B cell (primary cell): ENCODE results near the gene CACNA1D. TPM values are rescaled to one million over a fixed set of nuclear protein-coding genes. Genes with fewer than 3 reads are reported as not detected.

ENCODE experiments used
- ATAC-seq: fragments of 200-7000 bp; cut with Tn5 transposase; one replicate; pipeline ENCODE4 v1.10.0; 2021; ENCODE audit warnings: low read depth, mild to moderate bottlenecking, moderate number of reproducible peaks, moderate library complexity
- CTCF ChIA-PET: fragments of 350-600 bp; sonication (Branson Sonifier 250); formaldehyde crosslinking; loops from one replicate; lab custom pipeline; 2021; ENCODE audit warnings: antibody characterized with exemption, inconsistent platforms; lab: Charles Lee
- POLR2A ChIA-PET: fragments of 350-600 bp; sonication (Branson Sonifier 250); formaldehyde crosslinking; loops from one replicate; lab custom pipeline; 2021; ENCODE audit warnings: antibody characterized with exemption; lab: Charles Lee
- DNase-seq: peaks from one replicate; pipeline ENCODE4 v3.0.0; 2013
- H2AFZ ChIP-seq: 2 replicates; pipeline ENCODE4 v1.6.1; 2012; ENCODE audit warnings: mild to moderate bottlenecking, low read depth, low read length; ENCODE audit not compliant: insufficient read depth, poor library complexity, severe bottlenecking
- H3K27ac ChIP-seq, 2 donors: 1 replicate in 1 of 2; 2 replicates in 1 of 2; pipeline ENCODE4 v1.5.1; 2012 to 2013; ENCODE audit warnings: low read length in 2 of 2, mild to moderate bottlenecking in 2 of 2, moderate library complexity in 1 of 2
- H3K27me3 ChIP-seq, 4 experiments: fragments of 200-600 bp in 1 of 4; sonication (generic) in 1 of 4; replicated peaks in 1 of 4; 1 replicate in 2 of 4; 2 replicates in 2 of 4; pipeline versions ENCODE4 v1.6.1 to v1.7.0; 2013 to 2016; ENCODE audit warnings: low read length in 3 of 4, mild to moderate bottlenecking in 2 of 4, mixed read lengths in 1 of 4, moderate library complexity in 1 of 4; ENCODE audit not compliant: insufficient read depth in 4 of 4, control insufficient read depth in 3 of 4; ENCODE audit errors: control extremely low read depth in 1 of 4
- H3K36me3 ChIP-seq, 2 experiments: replicated peaks in 1 of 2; 1 replicate in 1 of 2; 2 replicates in 1 of 2; pipeline versions ENCODE4 v1.6.1 to v1.7.1; 2013; ENCODE audit warnings: low read length in 1 of 2; ENCODE audit not compliant: insufficient read depth in 2 of 2, control insufficient read depth in 1 of 2; ENCODE audit errors: control extremely low read depth in 1 of 2, extremely low read depth in 1 of 2
- H3K4me1 ChIP-seq, 2 donors: fragments of 200-600 bp in 1 of 2; sonication (generic) in 1 of 2; 1 replicate in 1 of 2; 2 replicates in 1 of 2; pipeline versions ENCODE4 v1.5.1 to v1.6.1; 2013 to 2017; ENCODE audit warnings: low read length in 2 of 2; ENCODE audit not compliant: control insufficient read depth in 2 of 2, insufficient read depth in 2 of 2
- H3K4me2 ChIP-seq: replicated peaks from 2 replicates; pipeline ENCODE3; 2012; ENCODE audit warnings: mild to moderate bottlenecking, low read depth, low read length; ENCODE audit not compliant: poor library complexity, severe bottlenecking
- H3K4me3 ChIP-seq, 5 experiments: fragments of 200-600 bp in 1 of 5; sonication (generic) in 1 of 5; 1 replicate in 3 of 5; 2 replicates in 2 of 5; pipeline versions ENCODE4 v1.5.1 to v1.7.0; 2011 to 2016; ENCODE audit warnings: low read length in 4 of 5, mild to moderate bottlenecking in 4 of 5, low read depth in 2 of 5, control low read depth in 1 of 5, moderate library complexity in 1 of 5; ENCODE audit not compliant: insufficient read depth in 1 of 5; ENCODE audit errors: control extremely low read depth in 1 of 5, extremely low read depth in 1 of 5
- H3K79me2 ChIP-seq: fragments of 200-600 bp; sonication (generic); one replicate; pipeline ENCODE4 v1.6.0; 2016; ENCODE audit warnings: low read length; ENCODE audit not compliant: control insufficient read depth, insufficient read depth
- H3K9ac ChIP-seq: fragments of 200-600 bp; sonication (generic); 2 replicates; pipeline ENCODE4 v1.6.1; 2017; ENCODE audit warnings: mild to moderate bottlenecking, low read length, moderate library complexity
- H3K9me3 ChIP-seq, 3 donors: one replicate each; pipeline versions ENCODE4 v1.6.1 to v1.7.1; 2013; ENCODE audit warnings: low read length in 2 of 3; ENCODE audit not compliant: control insufficient read depth in 2 of 3, insufficient read depth in 1 of 3; ENCODE audit errors: control extremely low read depth in 1 of 3
- H4K20me1 ChIP-seq: 2 replicates; pipeline ENCODE4 v1.6.0; 2012; ENCODE audit warnings: mild to moderate bottlenecking, low read length; ENCODE audit not compliant: insufficient read depth, control insufficient read depth, poor library complexity, severe bottlenecking
- H3K27ac Mint-ChIP-seq: one replicate; pipeline ENCODE4 v1.8.0; 2021; ENCODE audit warnings: mixed read lengths
- H3K27me3 Mint-ChIP-seq: one replicate; pipeline ENCODE4 v1.8.0; 2021; ENCODE audit warnings: mixed read lengths
- H3K4me1 Mint-ChIP-seq: one replicate; pipeline ENCODE4 v1.8.0; 2021; ENCODE audit warnings: mixed read lengths
- H3K4me3 Mint-ChIP-seq: one replicate; pipeline ENCODE4 v1.8.0; 2021; ENCODE audit warnings: mixed read lengths
- H3K9me3 Mint-ChIP-seq: one replicate; pipeline ENCODE4 v1.8.0; 2022; ENCODE audit warnings: mixed read lengths; ENCODE audit not compliant: insufficient read depth
- CTCF ChIP-seq: fragments of 200-600 bp; IDR thresholded peaks from one replicate; pipeline ENCODE4 v1.8.0; 2022; ENCODE audit warnings: antibody characterized with exemption, mild to moderate bottlenecking
- EZH2 ChIP-seq: IDR thresholded peaks from 2 replicates; pipeline ENCODE4 v1.6.1; 2012; ENCODE audit warnings: borderline replicate concordance, low read depth, mild to moderate bottlenecking, moderate library complexity, low read length; ENCODE audit not compliant: insufficient read depth, poor library complexity, severe bottlenecking
- WGBS: methylation state at CpG from one replicate; pipeline ENCODE4 v1.1.5; 2013; ENCODE audit warnings: missing lambda C conversion rate; ENCODE audit not compliant: insufficient coverage; 5-methylcytosine and 5-hydroxymethylcytosine counted together
- intact Hi-C: fragments of 100-400 bp; cut with micrococcal nuclease; formaldehyde crosslinking; loops from one replicate; pipeline ENCODE4 v1.10.0; 2022
- polyA plus RNA-seq: library from polyadenylated mRNA; depleted of rRNA; stranded (reverse); fragments of >200 nt; gene quantifications from 2 replicates; pipeline ENCODE4 v1.2.3, GENCODE V29; 2012
- total RNA-seq, 2 donors: library from RNA; stranded (reverse); fragments of 120-200 nt in 1 of 2; gene quantifications; 1 replicate in 1 of 2; 2 replicates in 1 of 2; pipeline versions ENCODE4 v1.2.3 to v1.2.4, GENCODE V29; 2013 to 2022

CACNA1D gene
- total and polyA plus RNA-seq, 2 donors (not counting 1 experiment from before 2014, with no cell fraction given): 0.06 to 0.07 TPM

- Histone ChIP-seq H4K20me1 (no peaks in the 10 kb centered on the region), H3K79me2 (no peaks in the 10 kb centered on the region), H3K36me3 (no peaks in the 10 kb centered on the region), H3K4me2 (no peak overlapping the region), H3K27me3 (peaks cover 0 to 3% (median 0%) of the 10 kb centered on the region in 4 experiments), H3K4me1 (no peaks in the 10 kb centered on the region), H3K9me3 (no peaks in the 10 kb centered on the region), H3K9ac (no peak overlapping the region), H3K27ac (no peak overlapping the region), H3K4me3 (no peak overlapping the region), H2AFZ (no peak overlapping the region)
- Mint-ChIP-seq H3K4me1 (no peaks in the 10 kb centered on the region), H3K9me3 (no peaks in the 10 kb centered on the region), H3K4me3 (no peak overlapping the region), H3K27ac (no peak overlapping the region), H3K27me3 (peaks cover 3% of the 10 kb centered on the region)
- TF ChIP-seq EZH2 (no peak), CTCF (no peak)
- ATAC-seq (no peak), DNase-seq (no peak)
- CTCF ChIA-PET: no interaction called here
- POLR2A ChIA-PET: no interaction called here
- WGBS: 98% methylated on average over 6 of the region's 6 CpGs
- intact Hi-C loops: no loop called here
Observed at GRCh38 chr3:53834429-53835095, 340.2 kb downstream of the CACNA1D start.

- TF ChIP-seq CTCF (no peak), EZH2 (no peak)
- Histone ChIP-seq H3K27me3 (peaks cover 0 to 3% (median 0%) of the 10 kb centered on the region in 4 experiments), H3K27ac (no peak overlapping the region), H3K4me1 (no peaks in the 10 kb centered on the region), H3K36me3 (no peaks in the 10 kb centered on the region), H3K4me3 (no peak overlapping the region), H3K9me3 (no peaks in the 10 kb centered on the region), H4K20me1 (no peaks in the 10 kb centered on the region), H2AFZ (no peak overlapping the region), H3K4me2 (no peak overlapping the region), H3K9ac (no peak overlapping the region), H3K79me2 (no peaks in the 10 kb centered on the region)
- DNase-seq (no peak), ATAC-seq (no peak)
- H3K9me3 Mint-ChIP-seq: no peaks in the 10 kb centered on the region
- 80% methylated on average over 1 of the region's 1 CpG for WGBS
- intact Hi-C loops: no loop called here
- ChIA-PET POLR2A (no interaction called here), CTCF (no interaction called here)
- no peak overlapping the region for H3K4me3 Mint-ChIP-seq
- peaks cover 3% of the 10 kb centered on the region for H3K27me3 Mint-ChIP-seq
- no peaks in the 10 kb centered on the region for H3K4me1 Mint-ChIP-seq
- H3K27ac Mint-ChIP-seq: no peak overlapping the region
Observed at GRCh38 chr3:53835257-53835656, 340.8 kb downstream of the CACNA1D start.
